NT2/D1 (cell line): Measurements from ENCODE around the gene TP53BP2.
"Not testable (repeated sequence)": the region's sequence is repeated elsewhere in the genome, so short reads cannot be mapped to it uniquely, and the experiment has no call there.

Source experiments
- SUZ12 ChIP-seq: IDR thresholded peaks from 2 replicates; pipeline ENCODE4 v1.6.1; 2011; ENCODE audit not compliant: insufficient read length, insufficient read depth; ENCODE audit errors: extremely low read depth
- YY1 ChIP-seq: IDR thresholded peaks from 2 replicates; pipeline ENCODE4 v1.6.1; 2011; ENCODE audit not compliant: insufficient read length, insufficient read depth
- ZNF274 ChIP-seq: IDR thresholded peaks from 2 replicates; pipeline ENCODE4 v1.6.1; 2011; ENCODE audit warnings: mild to moderate bottlenecking, low read depth, low read length

DNA sequence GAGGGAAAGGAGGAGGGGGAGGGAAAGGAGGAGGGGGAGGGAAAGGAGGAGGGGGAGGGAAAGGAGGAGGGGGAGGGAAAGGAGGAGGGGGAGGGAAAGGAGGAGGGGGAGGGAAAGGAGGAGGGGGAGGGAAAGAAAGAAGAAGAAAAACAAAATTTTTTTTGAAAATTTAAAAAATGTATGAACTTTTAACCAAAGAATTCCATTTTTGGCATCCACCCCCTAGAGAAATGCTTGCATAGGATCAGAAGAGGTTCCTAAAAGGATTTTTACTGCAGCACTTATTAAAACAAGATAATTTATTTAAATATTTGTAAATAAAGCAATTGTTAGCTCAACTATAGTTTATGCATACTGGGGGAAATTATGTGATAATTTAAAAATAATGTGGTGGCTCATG lies 28.5 kb downstream of the TP53BP2 start:
- TF ChIP-seq YY1, ZNF274, SUZ12: not testable (repeated sequence)
